H9 (cell line): ENCODE measurements around the gene CDH4. TPM values are rescaled to one million over a fixed set of nuclear protein-coding genes. Genes with fewer than 3 reads are reported as not detected.

Experiments
- DNase-seq: peaks from one replicate; pipeline ENCODE4 v3.0.0-alpha.2; 2017
- H2AFZ ChIP-seq: one replicate; pipeline ENCODE4 v1.6.1; 2013; ENCODE audit warnings: mild to moderate bottlenecking, low read length, control low read depth, moderate library complexity
- H2AK5ac ChIP-seq: 2 replicates; pipeline ENCODE4 v1.6.1; 2013; ENCODE audit warnings: low read length, control low read depth, mixed read lengths; ENCODE audit not compliant: insufficient read length
- H2BK120ac ChIP-seq: one replicate; pipeline ENCODE4 v1.6.1; 2013; ENCODE audit warnings: low read depth, mild to moderate bottlenecking, low read length, control low read depth, inconsistent platforms; ENCODE audit not compliant: poor library complexity, severe bottlenecking
- H2BK12ac ChIP-seq: 2 replicates; pipeline ENCODE4 v1.6.1; 2013; ENCODE audit warnings: low read length, control low read depth, mixed read lengths, low read depth; ENCODE audit not compliant: insufficient read length
- H2BK15ac ChIP-seq: 2 replicates; pipeline ENCODE4 v1.6.1; 2013; ENCODE audit warnings: low read depth, low read length, control low read depth
- H2BK20ac ChIP-seq: one replicate; pipeline ENCODE4 v1.6.1; 2013; ENCODE audit warnings: low read depth, mild to moderate bottlenecking, low read length, control low read depth, inconsistent platforms; ENCODE audit not compliant: poor library complexity, severe bottlenecking
- H2BK5ac ChIP-seq: 2 replicates; pipeline ENCODE4 v1.6.1; 2013; ENCODE audit warnings: low read length, control low read depth, mixed read lengths; ENCODE audit not compliant: insufficient read length
- H3K14ac ChIP-seq: 2 replicates; pipeline ENCODE4 v1.6.1; 2013; ENCODE audit warnings: low read length, control low read depth; ENCODE audit not compliant: insufficient read depth
- H3K18ac ChIP-seq: 2 replicates; pipeline ENCODE4 v1.6.1; 2013; ENCODE audit warnings: low read depth, mild to moderate bottlenecking, mixed read lengths, low read length, control low read depth; ENCODE audit not compliant: insufficient read length
- H3K23ac ChIP-seq: 2 replicates; pipeline ENCODE4 v1.6.1; 2013; ENCODE audit warnings: low read length, control low read depth, mixed read lengths, low read depth; ENCODE audit not compliant: insufficient read length
- H3K23me2 ChIP-seq: 2 replicates; pipeline ENCODE4 v1.6.1; 2013; ENCODE audit warnings: low read depth, mild to moderate bottlenecking, mixed read lengths, low read length, control low read depth; ENCODE audit not compliant: insufficient read length, poor library complexity, severe bottlenecking
- H3K27ac ChIP-seq: 2 replicates; pipeline ENCODE4 v1.5.1; 2013; ENCODE audit warnings: low read length, control low read depth, mixed read lengths, low read depth; ENCODE audit not compliant: insufficient read length
- H3K27me3 ChIP-seq: 2 replicates; pipeline ENCODE4 v1.6.1; 2013; ENCODE audit warnings: low read length, control low read depth, inconsistent platforms; ENCODE audit not compliant: insufficient read depth
- H3K4ac ChIP-seq: 2 replicates; pipeline ENCODE4 v1.6.1; 2013; ENCODE audit warnings: low read depth, mild to moderate bottlenecking, control low read depth, inconsistent platforms, low read length, moderate library complexity
- H3K4me1 ChIP-seq: 2 replicates; pipeline ENCODE4 v1.6.1; 2013; ENCODE audit warnings: low read length, control low read depth, inconsistent platforms; ENCODE audit not compliant: insufficient read depth
- H3K4me2 ChIP-seq: 2 replicates; pipeline ENCODE4 v1.6.1; 2013; ENCODE audit warnings: low read length, control low read depth, mixed read lengths; ENCODE audit not compliant: insufficient read length, insufficient read depth
- H3K56ac ChIP-seq: 2 replicates; pipeline ENCODE4 v1.6.1; 2013; ENCODE audit warnings: low read depth, mild to moderate bottlenecking, mixed read lengths, low read length, control low read depth; ENCODE audit not compliant: insufficient read length
- H3K79me1 ChIP-seq: 2 replicates; pipeline ENCODE4 v1.6.1; 2013; ENCODE audit warnings: low read depth, mild to moderate bottlenecking, moderate library complexity, low read length, control low read depth, inconsistent platforms; ENCODE audit not compliant: insufficient read depth, poor library complexity, severe bottlenecking
- H3K79me2 ChIP-seq: 2 replicates; pipeline ENCODE4 v1.6.1; 2013; ENCODE audit warnings: low read length, control low read depth, inconsistent platforms; ENCODE audit not compliant: insufficient read depth
- H3K9ac ChIP-seq: 2 replicates; pipeline ENCODE4 v1.6.1; 2013; ENCODE audit warnings: low read length, control low read depth, mixed read lengths; ENCODE audit not compliant: insufficient read length; ENCODE audit errors: extremely low read depth
- H3K9me3 ChIP-seq: one replicate; pipeline ENCODE4 v1.6.1; 2013; ENCODE audit warnings: low read depth, low read length, inconsistent platforms; ENCODE audit not compliant: control insufficient read depth
- H3T11ph ChIP-seq: one replicate; pipeline ENCODE4 v1.6.1; 2013; ENCODE audit warnings: mild to moderate bottlenecking, low read length, control low read depth, inconsistent platforms
- H4K20me1 ChIP-seq: one replicate; pipeline ENCODE4 v1.6.1; 2013; ENCODE audit not compliant: control insufficient read depth, insufficient read length, insufficient read depth
- H4K5ac ChIP-seq: 2 replicates; pipeline ENCODE4 v1.6.1; 2013; ENCODE audit warnings: low read depth, mild to moderate bottlenecking, mixed read lengths, low read length, control low read depth; ENCODE audit not compliant: insufficient read length
- H4K8ac ChIP-seq: replicated peaks from 2 replicates; pipeline ENCODE4 v1.6.1; 2013; ENCODE audit warnings: low read length, control low read depth, mixed read lengths, low read depth; ENCODE audit not compliant: insufficient read length
- H4K91ac ChIP-seq: 2 replicates; pipeline ENCODE4 v1.6.1; 2013; ENCODE audit warnings: low read depth, mild to moderate bottlenecking, moderate library complexity, mixed read lengths, low read length, control low read depth; ENCODE audit not compliant: insufficient read length
- H3K27ac Mint-ChIP-seq, 3 experiments: 2 replicates in 2 of 3; 3 replicates in 1 of 3; pipeline ENCODE4 v1.8.0; 2020 to 2021; ENCODE audit warnings: mixed read lengths in 3 of 3, mild to moderate bottlenecking in 1 of 3, moderate library complexity in 1 of 3
- H3K27me3 Mint-ChIP-seq: 2 replicates; pipeline ENCODE4 v1.8.0; 2021; ENCODE audit warnings: low read depth, mild to moderate bottlenecking, moderate library complexity, mixed read lengths
- H3K36me3 Mint-ChIP-seq, 3 experiments: 2 replicates in 2 of 3; 3 replicates in 1 of 3; pipeline ENCODE4 v1.8.0; 2020 to 2021; ENCODE audit warnings: low read depth in 3 of 3, mixed read lengths in 3 of 3; ENCODE audit not compliant: insufficient read depth in 1 of 3
- H3K4me1 Mint-ChIP-seq, 2 experiments: 2 replicates each; pipeline ENCODE4 v1.8.0; 2020; ENCODE audit warnings: mixed read lengths in 2 of 2
- H3K4me3 Mint-ChIP-seq, 2 experiments: 2 replicates in 1 of 2; 3 replicates in 1 of 2; pipeline ENCODE4 v1.8.0; 2020 to 2021; ENCODE audit warnings: mild to moderate bottlenecking in 2 of 2, mixed read lengths in 2 of 2, moderate library complexity in 1 of 2
- H3K9me3 Mint-ChIP-seq, 2 experiments: 2 replicates in 1 of 2; 3 replicates in 1 of 2; pipeline ENCODE4 v1.8.0; 2020; ENCODE audit warnings: mild to moderate bottlenecking in 2 of 2, mixed read lengths in 2 of 2, moderate library complexity in 1 of 2
- WGBS: extraction: QIAGEN DNeasy Blood & Tissue Kit; methylation state at CpG from one replicate; pipeline ENCODE4 v1.1.7; 2013; ENCODE audit warnings: missing lambda C conversion rate, low lambda C conversion rate, mixed read lengths; ENCODE audit not compliant: insufficient read length; ENCODE audit errors: extremely low coverage; 5-methylcytosine and 5-hydroxymethylcytosine counted together
- total RNA-seq: library from RNA; stranded (reverse); gene quantifications from 2 replicates; pipeline ENCODE4 v1.2.1, GENCODE V29; 2021
- TF ChIP-seq, protein P1 (sequence below): fragments of 200-600 bp; sonication (generic); conservative IDR thresholded peaks from 3 replicates; pipeline ENCODE4 v1.8.0; 2021; ENCODE audit warnings: antibody characterized with exemption, mild to moderate bottlenecking

Gene CDH4
- total RNA-seq, 1 experiment from 2014 or later, result 3.0 TPM

DNA sequence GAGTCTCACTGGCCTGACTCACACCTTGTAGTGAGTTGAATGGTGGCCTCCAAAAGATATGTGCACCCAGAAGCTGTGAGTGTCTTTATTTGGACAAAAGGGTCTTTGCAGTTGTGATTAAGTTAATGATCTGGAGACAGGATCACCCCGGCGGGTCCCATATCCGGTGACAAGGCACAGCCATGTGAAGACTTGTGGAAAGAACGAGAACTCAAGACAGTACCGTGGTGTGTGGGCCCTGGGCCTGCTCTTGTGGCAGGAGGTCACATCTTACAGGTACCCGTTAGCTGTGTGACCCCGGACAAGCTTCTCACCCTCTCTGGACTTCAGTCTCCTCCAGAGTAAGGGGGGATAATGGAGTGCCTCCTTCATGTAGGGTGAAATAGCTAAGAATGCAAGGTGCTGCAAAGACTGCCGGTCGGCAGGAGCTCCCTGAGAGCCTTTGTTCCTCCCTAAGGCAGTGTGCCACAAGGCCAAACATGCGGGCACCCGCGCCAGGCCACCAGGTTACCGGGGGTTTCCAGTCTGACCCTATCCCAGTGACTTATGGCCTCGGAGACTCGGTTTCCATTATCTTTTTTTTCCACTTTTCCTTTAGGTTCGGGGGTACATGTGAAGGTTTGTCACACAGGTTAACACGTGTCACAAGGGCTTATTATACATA lies 39.2 kb downstream of the CDH4 start:
- H2BK15ac ChIP-seq, result no peak overlapping the region
- no peak overlapping the region for H3K27ac ChIP-seq
- Mint-ChIP-seq H3K36me3 (no peaks in the 10 kb centered on the region; a peak in 3 of 7 replicates), H3K9me3 (peaks cover 0 to 6% of the 10 kb centered on the region in 2 experiments; a peak in 2 of 5 replicates), H3K4me3 (no peak overlapping the region), H3K27me3 (peaks cover 24% of the 10 kb centered on the region), H3K27ac (no peak overlapping the region), H3K4me1 (peaks cover 6 to 7% of the 10 kb centered on the region in 2 experiments; a peak in 3 of 4 replicates)
- H2BK5ac ChIP-seq, result no peak overlapping the region
- H4K5ac ChIP-seq, result no peak overlapping the region
- H3K4me2 ChIP-seq, result no peak overlapping the region
- no peaks in the 10 kb centered on the region for H3K23me2 ChIP-seq
- no CpG with 5 or more reads among the region's 17 CpGs for WGBS
- H2BK120ac ChIP-seq, result no peak overlapping the region
- no peak overlapping the region for H3K56ac ChIP-seq
- H4K91ac ChIP-seq, result no peak overlapping the region
- H3K4me1 ChIP-seq, result no peaks in the 10 kb centered on the region
- no peak overlapping the region for H3K14ac ChIP-seq
- no peak overlapping the region for H3K23ac ChIP-seq
- no peak overlapping the region for H4K8ac ChIP-seq
- TF ChIP-seq, protein P1, sequence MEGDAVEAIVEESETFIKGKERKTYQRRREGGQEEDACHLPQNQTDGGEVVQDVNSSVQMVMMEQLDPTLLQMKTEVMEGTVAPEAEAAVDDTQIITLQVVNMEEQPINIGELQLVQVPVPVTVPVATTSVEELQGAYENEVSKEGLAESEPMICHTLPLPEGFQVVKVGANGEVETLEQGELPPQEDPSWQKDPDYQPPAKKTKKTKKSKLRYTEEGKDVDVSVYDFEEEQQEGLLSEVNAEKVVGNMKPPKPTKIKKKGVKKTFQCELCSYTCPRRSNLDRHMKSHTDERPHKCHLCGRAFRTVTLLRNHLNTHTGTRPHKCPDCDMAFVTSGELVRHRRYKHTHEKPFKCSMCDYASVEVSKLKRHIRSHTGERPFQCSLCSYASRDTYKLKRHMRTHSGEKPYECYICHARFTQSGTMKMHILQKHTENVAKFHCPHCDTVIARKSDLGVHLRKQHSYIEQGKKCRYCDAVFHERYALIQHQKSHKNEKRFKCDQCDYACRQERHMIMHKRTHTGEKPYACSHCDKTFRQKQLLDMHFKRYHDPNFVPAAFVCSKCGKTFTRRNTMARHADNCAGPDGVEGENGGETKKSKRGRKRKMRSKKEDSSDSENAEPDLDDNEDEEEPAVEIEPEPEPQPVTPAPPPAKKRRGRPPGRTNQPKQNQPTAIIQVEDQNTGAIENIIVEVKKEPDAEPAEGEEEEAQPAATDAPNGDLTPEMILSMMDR, result no peak
- peaks cover 3% of the 10 kb centered on the region for H3K27me3 ChIP-seq
- H3K18ac ChIP-seq, result no peak overlapping the region
- no peak overlapping the region for H3T11ph ChIP-seq
- no peaks in the 10 kb centered on the region for H3K9me3 ChIP-seq
- H4K20me1 ChIP-seq, result no peaks in the 10 kb centered on the region
- no peak for DNase-seq
- no peaks in the 10 kb centered on the region for H3K79me2 ChIP-seq
- no peak overlapping the region for H3K9ac ChIP-seq
- no peak overlapping the region for H2AFZ ChIP-seq
- H2BK20ac ChIP-seq, result no peak overlapping the region
- no peak overlapping the region for H2BK12ac ChIP-seq
- H2AK5ac ChIP-seq, result no peak overlapping the region
- H3K79me1 ChIP-seq, result no peaks in the 10 kb centered on the region
- no peak overlapping the region for H3K4ac ChIP-seq
